ENCODE data around the gene EN1.

GRCh38 chr2:118880501-118880900 lies 33.1 kb upstream of the EN1 start:
- TF ChIP-seq POLR2A (IDR thresholded peaks at IDR 0.05; ENCODE audit: low read depth, low read length) (no peak), POLR2AphosphoS5 (IDR thresholded peaks at IDR 0.05; ENCODE audit: low read depth, low read length) (no peak), TAF1 (IDR thresholded peaks at IDR 0.05; ENCODE audit: low read depth, low read length) (no peak)
